ENCODE results near the gene CUX1.
"Not testable (repeated sequence)": the region's sequence is repeated elsewhere in the genome, so short reads cannot be mapped to it uniquely, and the experiment has no call there.

The CUX1 gene

DNA sequence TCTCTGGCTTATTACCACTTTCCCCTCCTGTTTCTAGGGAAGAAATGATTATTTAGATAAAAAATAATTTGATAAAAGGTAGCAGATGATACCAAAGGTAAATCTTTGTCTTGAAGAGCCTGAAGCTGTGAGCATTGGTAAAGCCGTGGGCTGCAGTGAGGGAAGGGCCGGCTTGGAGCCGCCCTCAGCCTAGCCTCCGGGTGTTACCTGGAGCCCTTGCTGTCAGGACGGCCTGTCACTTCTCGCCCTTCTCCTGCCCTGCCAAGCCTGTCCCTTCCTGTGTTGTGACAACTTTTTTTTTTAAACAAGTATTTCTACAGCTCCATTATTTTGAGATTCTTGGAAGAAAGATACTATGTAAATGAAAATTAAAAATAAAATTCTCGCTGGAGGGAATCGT, 7.0 kb downstream of the CUX1 start:
- DNase-seq = no peak

DNA sequence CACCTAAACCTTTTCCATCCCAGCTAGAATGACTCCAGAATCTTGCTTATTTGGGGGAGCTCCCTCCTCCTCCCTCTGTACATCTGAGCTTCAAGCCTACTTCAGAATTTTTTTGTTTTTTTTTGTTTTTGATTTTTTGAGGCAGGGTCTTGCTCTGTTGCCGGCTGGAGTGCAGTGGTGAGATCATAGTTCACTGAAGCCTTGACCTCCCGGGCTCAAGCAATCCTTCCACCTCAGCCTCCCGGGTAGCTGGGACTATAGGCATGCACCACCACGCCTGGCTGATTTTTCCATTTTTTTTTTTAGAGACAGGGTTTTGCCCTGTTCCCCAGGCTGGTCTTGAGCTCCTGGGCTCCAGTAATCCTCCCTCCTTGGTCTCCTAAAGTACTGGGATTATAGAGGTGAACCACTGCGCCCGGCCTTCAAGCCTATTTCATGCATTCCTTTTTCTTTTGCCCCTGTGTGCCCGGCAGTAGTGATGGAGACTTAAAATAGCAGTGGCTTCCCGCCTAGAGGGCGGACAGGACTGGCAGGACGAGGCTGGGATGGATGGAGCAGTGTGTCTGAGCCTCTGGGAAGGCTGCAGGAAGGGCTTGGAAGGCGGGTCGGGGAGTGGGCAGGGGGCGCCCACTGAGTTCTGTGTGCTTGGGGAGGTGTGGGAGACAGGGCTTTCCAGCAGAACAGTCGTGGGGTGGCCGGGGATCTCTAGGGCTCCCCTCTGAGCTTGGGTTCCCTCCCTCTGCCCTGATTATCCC, 8.8 kb downstream of the CUX1 start:
- no peak for DNase-seq

DNA sequence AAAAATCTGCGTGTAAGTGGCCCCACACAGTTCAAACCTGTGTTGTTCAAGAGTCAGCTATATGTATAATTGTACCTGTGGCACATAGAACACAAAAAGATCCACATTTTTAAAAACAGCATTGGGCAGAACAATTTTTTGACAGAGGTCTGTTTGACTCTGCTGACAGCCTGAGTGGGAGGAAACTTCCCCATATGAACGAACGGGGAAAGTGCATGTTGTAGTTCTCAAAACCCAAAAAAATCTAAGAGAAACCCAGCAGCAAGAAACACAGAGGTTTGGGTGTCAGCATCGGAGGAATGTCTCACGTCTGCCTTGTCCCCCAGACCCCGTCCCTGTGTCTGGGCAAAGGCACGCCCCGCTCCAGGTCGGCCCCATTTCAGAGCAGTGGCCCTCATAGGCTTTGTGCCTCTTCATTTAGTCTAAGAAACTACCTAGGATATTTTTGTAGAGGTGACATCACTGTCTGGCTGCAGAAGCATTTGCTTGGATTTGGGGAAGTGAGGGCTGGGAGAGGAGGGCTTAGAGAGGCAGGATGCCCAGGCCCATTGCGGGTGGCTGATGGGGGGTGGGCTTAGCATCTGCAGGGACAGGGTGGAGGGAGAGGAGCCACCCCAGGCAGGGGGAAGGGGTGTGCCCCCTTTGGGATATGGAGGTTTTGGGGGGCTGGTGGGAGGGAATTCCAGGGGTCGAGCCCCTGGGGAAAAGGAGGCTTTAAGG, 11.0 kb downstream of the CUX1 start:
- no peak for DNase-seq

DNA sequence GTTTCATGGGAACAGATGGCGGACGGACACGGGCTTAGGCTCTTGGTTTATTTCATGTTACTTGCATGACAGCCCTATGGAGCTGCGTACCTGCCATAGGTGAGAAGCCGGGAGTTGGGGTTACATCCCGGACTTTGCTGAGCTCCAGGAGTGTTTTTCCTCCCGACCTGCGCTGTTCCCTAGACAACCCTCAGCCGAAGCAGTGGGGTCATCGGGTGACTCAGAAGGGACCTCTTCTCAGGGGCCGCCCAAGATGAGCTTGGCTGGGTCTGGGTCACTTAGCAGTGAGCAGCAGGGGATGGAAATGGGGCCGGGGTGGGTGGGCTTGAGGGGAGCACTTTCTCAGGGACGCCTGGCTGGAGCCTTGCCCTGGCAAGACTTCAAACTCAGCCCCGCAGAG, 11.9 kb downstream of the CUX1 start:
- DNase-seq = no peak

DNA sequence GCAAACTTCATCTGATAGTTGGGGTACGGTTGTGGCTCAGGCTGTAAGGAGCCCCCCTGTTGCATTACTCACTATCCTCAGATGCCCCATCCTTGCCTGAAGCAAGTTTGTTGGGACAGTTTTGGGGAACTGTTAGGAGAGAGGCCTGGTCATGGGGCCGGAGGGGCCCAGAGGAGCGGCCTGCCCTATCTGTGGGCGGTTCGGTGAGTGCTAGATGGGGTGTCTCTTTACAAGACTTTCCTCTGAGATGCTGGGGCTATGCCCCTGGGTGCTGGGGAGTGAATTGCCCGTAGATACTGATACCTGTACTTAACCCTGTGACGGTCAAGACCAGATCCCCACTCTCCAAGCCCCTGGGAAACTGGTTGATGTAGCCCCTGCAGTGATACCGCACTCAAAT, 12.4 kb downstream of the CUX1 start:
- DNase-seq = no peak

DNA sequence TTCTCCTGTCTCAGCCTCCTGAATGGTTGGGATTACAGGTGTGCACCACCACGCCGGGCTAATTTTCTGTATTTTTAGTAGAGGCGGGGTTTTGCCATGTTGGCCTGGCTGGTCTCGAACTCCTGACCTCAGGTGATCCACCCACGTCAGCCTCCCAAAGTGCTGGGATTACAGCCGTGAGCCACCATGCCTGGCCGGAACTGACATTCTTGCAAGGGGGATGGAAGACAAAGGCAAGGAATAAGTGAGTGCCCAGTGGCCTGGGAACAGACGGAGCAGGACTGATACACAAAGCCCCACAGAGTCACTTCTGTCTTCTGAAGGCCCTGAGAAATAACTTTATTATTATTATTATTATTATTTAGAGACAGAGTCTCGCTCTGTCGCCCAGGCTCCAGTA, 14.0 kb downstream of the CUX1 start:
- not testable (repeated sequence) for DNase-seq

DNA sequence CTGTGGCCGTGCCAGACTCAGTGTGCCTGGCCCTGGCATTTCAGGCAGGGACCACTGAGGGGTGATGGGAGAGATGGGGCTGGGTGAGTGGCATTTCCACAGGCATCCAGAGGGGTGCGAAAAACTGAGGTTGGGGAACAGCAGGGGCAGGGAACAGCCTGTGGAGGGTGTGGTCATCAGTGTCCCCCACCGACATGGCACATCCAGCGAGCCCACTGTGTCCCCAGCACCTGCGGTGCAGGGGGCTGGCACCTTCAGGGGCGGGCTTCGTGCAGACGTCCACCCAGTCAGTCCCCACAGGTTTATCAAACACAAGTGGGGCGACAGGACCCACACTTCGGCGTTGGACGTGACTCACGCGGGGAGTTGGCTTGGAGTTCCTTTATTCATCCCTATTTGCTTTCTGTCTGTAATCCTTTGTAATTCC, 14.8 kb downstream of the CUX1 start:
- DNase-seq = no peak

DNA sequence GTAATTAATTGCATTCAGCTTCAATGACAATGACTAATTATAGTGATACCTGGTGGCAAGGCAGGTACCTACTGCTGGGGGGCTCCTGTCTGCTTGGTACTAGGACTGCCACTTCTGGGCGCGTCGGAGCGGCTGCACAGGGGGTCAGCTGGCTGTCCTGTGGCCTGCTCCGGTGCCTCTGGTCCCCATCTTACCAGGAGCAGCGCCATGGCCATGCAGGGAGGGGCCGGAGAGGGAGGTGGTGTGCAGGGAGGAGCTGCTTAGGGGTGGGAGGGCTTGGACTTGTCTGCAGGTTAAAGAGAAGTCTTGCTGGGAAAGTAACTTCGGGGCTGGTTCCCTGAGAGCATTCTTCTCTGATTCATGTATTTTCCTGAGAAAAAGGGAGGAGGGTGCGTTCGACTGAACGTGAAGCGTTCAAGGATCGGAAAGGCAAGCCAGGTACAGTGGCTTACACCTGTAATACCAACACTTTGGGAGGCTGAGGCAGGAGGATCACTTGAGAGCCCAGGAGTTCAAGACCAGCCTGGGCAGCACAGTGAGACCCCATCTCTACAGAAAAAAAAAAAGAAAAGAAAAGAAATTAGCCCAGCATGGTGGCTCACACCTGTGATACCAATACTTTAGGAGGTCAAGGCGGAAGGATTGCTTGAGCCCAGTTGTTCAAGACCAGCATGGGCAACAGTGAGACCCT, 15.4 kb downstream of the CUX1 start:
- no peak for DNase-seq

DNA sequence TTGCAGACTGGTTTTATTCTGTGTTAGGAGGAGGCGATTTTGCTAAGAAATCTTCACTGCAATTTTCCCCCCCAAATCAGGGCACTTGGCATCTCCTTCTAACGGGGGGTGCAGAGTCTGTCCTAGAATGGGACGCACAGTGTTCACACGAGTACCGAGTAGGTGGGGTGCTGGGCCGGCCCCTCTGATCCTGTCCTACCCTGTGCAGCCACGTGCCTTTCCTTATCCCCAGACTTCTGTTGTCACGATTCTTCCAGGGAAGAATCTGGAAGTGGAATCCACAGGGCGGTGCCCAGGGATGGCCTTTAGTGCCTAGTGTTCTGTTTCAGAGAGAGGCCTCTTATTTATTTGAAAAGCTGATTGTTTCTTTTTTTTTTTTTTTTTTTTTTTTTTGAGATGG, 16.4 kb downstream of the CUX1 start:
- DNase-seq = no peak

DNA sequence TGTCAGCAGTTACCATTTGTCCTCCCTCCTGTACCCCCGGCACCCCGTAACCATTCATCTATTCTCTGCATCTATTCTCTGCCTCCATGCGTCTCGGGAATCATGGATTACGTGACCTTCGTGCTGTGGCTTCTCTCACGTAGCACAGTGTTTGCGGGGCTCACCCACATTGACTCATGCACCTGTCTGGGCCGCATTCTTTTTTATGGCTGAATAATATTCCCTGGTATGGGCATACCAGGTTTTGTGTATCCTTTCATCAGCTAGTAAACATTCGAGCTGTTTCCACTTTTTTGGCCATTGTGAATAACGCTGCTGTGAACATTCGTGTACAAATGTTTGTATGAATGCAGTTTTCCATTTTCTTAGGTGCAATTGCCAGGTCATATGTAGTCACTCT, 17.7 kb downstream of the CUX1 start:
- no peak for DNase-seq

DNA sequence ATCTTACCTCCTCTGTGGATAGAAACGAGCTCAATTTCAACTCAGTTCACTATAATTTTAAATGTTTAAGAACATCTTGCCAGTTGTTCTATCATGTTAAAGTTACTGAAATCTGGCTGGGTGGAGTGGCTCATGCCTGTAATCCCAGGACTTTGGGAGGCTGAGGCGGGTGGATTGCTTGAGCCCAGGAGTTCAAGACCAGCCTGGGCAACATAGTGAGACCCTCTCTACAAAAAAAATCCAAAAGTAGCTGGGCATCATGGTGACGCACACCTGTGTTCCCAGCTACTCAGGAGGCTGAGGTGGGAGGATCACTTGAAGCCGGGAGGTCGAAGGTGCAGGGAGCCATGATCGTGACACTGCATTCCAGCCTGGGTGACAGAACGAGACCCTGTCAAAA, 20.0 kb downstream of the CUX1 start:
- not testable (repeated sequence) for DNase-seq

DNA sequence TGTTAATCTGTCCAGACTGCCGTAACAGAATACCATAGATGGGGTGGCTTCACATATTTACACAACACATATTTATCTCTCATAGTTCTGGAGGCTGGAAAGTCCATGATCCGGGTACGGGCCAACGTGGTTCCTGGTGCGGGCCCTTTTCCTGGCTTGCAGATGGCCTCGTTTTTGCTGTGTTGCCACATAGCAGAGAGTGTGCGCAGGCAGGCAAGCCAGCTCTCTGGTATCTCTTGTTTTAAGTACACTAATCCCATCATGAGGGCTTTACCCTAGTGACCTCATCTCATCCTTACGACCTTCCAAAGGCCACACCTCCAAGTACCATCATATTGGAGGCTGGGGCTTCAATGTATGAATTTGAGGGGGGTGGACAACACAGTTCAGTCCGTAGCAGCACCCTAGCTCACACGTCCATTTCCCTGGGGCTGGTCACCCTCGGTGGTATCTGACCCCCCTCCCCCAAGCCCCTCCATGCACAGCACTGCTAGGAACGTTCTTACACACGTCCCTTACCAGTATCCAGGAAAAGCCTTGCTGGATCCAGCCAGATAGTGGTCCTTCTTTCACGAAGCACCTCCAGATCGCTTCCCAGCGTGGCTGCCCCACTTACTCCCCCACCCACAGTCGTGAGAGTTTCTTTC, 21.5 kb downstream of the CUX1 start:
- no peak for DNase-seq

DNA sequence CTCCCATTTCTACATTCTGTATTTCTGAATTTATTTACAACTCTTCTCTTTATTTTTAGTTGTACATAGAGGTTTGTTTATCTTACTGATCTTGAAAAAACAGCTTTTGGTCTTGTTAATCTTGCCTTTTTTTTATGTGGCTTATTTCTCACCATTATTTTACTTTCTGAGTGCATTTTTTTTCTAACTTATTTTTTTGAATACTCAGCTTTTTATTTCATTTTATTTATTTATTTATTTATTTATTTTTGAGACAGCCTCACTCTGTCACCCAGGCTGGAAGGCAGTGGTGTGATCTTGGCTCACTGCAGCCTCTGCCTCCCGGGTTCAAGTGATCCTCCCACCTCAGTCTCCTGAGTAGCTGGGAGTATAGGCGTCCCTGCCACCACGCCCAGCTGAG, 23.9 kb downstream of the CUX1 start:
- DNase-seq = no peak

DNA sequence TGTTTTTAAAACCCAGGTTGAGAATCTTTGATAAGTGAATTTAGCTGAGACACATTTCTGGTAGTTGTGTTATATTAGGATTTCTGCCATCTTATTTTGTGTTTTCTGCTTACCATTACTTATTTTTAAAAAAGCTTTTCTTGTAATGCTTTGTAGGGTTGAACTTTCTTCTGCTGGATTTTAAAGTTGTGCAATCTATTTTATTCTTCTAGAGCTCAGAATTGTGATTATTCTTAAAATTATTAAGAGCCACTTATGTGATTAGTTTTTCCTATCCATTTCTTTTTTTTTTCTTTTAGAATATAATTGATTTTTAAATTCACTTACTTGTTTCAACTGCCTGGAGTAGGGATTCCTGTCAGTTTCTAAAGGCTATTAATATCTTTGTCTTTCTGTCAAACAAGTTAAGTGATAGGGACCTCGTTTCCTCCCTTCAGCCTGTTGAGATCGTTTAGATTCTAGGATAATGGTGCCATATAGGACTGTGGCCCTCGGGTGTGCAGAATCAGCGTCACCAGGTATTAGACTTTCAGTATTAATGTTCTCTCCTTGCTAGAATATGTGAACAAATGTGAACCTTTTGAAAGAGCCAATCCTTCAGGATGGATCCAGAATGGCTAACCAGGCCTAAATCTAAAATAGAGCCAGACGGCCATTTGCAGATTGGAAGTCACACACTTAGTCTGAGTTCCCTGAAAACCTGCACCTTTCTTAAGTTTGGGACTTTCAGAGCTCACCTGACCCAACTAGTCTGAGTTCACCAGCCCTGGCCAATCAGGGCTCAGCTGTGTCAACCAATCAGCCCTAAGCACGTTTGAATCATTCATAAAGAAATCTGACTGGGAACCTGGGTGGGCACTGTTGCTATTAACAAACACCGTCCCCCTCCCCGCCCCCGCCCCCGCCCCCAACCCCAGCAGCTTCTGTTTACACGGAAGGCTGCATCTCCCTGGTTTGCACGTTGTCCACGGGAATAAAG, 26.2 kb downstream of the CUX1 start:
- DNase-seq = no peak

DNA sequence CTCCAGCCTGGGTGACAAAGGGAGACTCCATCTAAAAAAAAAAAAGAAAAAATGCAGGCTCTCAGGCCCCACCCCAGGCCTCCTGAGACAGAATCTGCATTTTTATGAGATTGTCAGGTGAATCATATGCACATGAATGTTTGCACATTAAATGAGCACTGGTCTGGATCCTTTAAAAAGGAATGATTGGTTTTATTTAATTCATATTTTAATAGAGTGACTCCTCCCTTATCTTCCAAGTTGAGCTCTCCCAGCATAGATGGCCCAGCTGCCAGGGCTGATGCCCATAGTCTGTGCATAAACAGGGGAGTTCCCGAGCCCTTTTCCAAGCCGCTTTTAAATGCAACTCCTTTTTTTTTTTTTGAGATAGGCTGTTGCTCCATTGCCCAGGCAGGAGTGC, 28.5 kb downstream of the CUX1 start:
- DNase-seq = no peak

DNA sequence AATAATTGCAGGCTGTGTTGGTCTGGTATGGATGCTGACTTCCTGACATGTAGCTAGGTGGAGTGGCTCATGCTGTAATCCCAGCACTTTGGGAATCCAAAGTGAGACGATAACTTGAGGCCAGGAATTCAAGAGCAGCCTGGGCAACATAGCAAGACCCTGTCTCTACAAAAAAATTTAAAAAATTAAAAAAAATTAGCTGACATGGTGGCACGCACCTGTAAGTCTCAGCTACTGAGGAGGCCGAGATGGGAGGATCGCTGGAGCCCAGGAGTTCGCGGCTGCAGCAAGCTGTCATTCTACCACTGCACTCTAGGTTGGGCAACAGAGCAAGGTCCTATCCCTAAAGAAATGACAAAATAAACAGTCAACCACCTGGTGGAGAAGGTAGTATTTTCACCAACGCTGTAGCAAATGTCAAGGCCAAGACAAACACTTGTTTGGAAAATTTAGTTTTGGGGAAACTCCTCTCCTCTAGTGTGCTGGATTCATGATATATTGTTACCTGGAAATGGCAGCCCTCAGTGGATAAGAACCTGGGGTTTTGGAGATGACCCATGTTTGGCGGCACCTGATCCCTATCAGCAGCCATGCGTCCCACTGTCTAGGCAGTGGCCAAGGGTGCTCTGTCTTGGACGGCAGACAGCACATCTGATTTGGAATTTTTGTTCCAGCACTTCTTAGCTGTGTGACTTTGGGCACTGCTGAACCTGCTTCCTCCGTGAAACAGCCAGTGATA, 29.5 kb downstream of the CUX1 start:
- DNase-seq = no peak

DNA sequence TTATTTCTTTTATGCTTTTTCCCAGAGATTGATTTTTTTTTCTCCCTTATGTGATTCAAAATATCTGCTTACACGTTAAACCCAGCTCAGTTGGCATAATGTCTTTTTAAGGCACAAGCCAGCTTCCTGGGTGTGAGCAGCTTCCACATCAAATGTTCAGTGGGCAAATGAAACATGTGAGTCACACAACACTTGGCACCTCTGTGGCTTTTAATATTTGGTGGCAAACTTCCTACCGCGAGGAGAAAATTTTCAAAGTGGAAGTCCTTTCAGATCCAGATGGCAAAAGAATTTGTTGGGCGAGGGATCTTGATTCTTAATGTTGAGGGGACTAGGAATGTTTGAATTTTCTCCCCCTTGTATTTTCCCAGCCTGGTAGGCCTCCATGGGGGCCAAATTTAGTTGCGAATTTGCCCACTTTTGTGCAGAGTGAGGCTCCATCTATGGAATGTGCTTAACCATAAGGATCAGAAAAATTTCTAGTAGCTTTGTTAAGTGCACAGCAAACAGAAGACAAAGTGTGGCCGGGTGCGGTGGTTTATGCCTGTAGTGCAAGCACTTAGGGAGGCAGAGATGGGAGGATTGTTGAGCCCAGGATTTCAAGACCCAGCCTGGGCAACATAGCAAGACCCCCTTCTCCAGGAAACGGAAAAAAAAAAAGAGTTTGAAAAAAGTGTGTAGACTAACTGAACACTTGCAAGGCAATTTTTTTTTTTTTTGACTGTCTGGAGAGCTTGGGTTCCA, 31.0 kb downstream of the CUX1 start:
- DNase-seq = no peak

DNA sequence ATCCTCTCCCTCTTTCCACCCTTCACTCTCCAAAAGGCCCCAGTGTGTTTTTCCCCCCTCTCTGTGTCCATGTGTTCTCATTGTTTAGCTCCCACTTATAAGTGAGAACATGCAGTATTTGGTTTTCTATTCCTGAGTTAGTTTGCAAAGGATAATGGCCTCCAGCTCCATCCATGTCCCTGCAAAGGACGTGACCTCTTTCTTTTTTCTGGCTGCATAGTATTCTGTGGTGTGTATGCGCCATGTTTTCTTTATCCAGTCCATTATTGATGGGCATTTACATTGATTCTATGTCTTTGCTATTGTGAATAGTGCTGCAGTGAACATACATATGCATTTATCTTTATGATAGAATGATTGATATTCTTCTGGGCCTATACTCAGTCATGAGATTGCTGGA, 31.9 kb downstream of the CUX1 start:
- DNase-seq = not testable (repeated sequence)

DNA sequence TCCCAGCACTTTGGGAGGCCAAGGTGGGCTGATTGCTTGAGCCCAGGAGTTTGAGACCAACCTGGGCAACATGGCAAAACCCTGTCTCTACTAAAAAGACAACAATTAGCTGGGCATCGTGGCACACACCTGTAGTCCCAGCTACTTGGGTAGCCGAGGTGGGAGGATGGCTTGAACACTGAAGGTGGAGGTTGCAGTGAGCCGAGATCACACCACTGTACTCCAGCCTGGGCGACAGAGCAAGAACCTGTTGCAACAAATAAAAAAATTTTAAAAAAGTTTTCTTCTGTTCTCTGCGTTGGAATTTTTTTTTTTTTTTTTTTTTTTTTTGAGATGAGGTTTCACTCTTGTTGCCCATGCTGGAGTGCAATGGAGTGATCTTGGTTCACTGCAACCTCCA, 34.9 kb downstream of the CUX1 start:
- not testable (repeated sequence) for DNase-seq

DNA sequence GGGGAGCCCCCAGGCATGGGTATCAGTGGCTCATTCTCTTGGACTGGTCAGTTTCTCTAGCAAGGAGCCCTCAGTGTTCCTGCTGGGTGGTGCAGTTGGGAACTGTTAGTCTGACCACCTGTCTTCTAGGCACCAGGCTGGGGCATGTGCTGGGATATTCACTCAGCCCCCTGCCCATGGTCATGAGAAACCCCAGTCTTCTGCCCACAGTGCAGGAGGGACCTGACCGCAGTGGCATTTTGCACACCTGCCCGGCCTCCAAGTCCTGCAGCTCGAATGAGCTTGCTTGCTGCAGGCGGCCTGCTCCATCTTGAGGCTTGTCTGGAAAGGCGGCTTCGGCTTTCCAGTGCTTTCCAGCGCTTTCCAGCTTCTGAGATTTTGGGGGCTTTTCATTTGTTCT, 36.3 kb downstream of the CUX1 start:
- DNase-seq = no peak

Measured in midbrain (tissue), 1 donor.